ENCODE measurements around the gene FAM222B.
A peak's percentile ranks its signal among the peaks of the same experiment; 100 is the strongest.
"Not testable (repeated sequence)": the region's sequence is repeated elsewhere in the genome, so short reads cannot be mapped to it uniquely, and the experiment has no call there.

FAM222B gene

GRCh38 chr17:28871056-28871579, 28.5 kb upstream of the FAM222B start:
- DNase-seq = no peak

GRCh38 chr17:28867276-28867675, 24.7 kb upstream of the FAM222B start:
- DNase-seq = no peak

GRCh38 chr17:28865946-28866752, 23.6 kb upstream of the FAM222B start:
- DNase-seq = peak; percentile 15

GRCh38 chr17:28864991-28865849, 22.6 kb upstream of the FAM222B start:
- no peak for DNase-seq

GRCh38 chr17:28863953-28864352, 21.4 kb upstream of the FAM222B start:
- no peak for DNase-seq

- no peak for DNase-seq
These were observed 20.0 kb upstream of the FAM222B start for GRCh38 chr17:28862561-28862960.

GRCh38 chr17:28861393-28862203, 19.0 kb upstream of the FAM222B start:
- DNase-seq = no peak

GRCh38 chr17:28860363-28860808, 17.8 kb upstream of the FAM222B start:
- DNase-seq = no peak

GRCh38 chr17:28858801-28859355, 16.3 kb upstream of the FAM222B start:
- DNase-seq = no peak

GRCh38 chr17:28857905-28858800, 15.6 kb upstream of the FAM222B start:
- DNase-seq = no peak

GRCh38 chr17:28856028-28856574, 13.5 kb upstream of the FAM222B start:
- DNase-seq = no peak

- DNase-seq = no peak
These were observed 12.7 kb upstream of the FAM222B start for GRCh38 chr17:28855336-28855679.

GRCh38 chr17:28854457-28855335, 12.1 kb upstream of the FAM222B start, which contains the start of gene ERAL1:
Gene ERAL1, plus strand, starts transcription at chr17:28855016. Its CDS starts 19 bp downstream, at chr17:28855035.
- DNase-seq = peak; percentile 63

GRCh38 chr17:28853295-28853694, 10.7 kb upstream of the FAM222B start:
- DNase-seq = no peak

- no peak for DNase-seq
These were observed 6.7 kb upstream of the FAM222B start for GRCh38 chr17:28849281-28849680.

GRCh38 chr17:28848667-28849066, 6.1 kb upstream of the FAM222B start:
- peak; percentile 38 for DNase-seq

GRCh38 chr17:28846699-28847098, 4.1 kb upstream of the FAM222B start:
- DNase-seq = not testable (repeated sequence)

GRCh38 chr17:28846231-28846630, 3.6 kb upstream of the FAM222B start:
- DNase-seq = no peak

- DNase-seq = no peak
These were observed 1.2 kb upstream of the FAM222B start for GRCh38 chr17:28843816-28844148.

GRCh38 chr17:28841901-28842281, 699 bp downstream of the FAM222B start:
- DNase-seq = no peak

Data from GDM1 (cell line).